ENCODE results near the gene YAE1. TPM values are rescaled to one million over a fixed set of nuclear protein-coding genes. Genes with fewer than 3 reads are reported as not detected.
"Not testable (repeated sequence)": the region's sequence is repeated elsewhere in the genome, so short reads cannot be mapped to it uniquely, and the experiment has no call there.

YAE1 gene
- 19.4 TPM for polyA plus RNA-seq (2013, experiment 1 of 2; ENCODE audit: insufficient read length)
- polyA plus RNA-seq (2013, experiment 2 of 2; ENCODE audit: insufficient read length): 18.3 TPM

- peak; percentile 81 for DNase-seq
Observed at GRCh38 chr7:39566023-39566921, at the start of gene YAE1. TSS of gene YAE1 (plus strand) at chr7:39566404. CDS start at chr7:39566419, 15 bp downstream.

GRCh38 chr7:39516498-39516897 is 49.7 kb upstream of the YAE1 start:
- DNase-seq: no peak

GRCh38 chr7:39517240-39517639 is 49.0 kb upstream of the YAE1 start:
- DNase-seq: no peak

GRCh38 chr7:39525926-39526325 is 40.3 kb upstream of the YAE1 start:
- DNase-seq: no peak

GRCh38 chr7:39526666-39527065 is 39.5 kb upstream of the YAE1 start:
- DNase-seq: peak; percentile 13

- DNase-seq: no peak
Observed at GRCh38 chr7:39527296-39527695, 38.9 kb upstream of the YAE1 start.

- no peak for DNase-seq
Observed at GRCh38 chr7:39527951-39528350, 38.3 kb upstream of the YAE1 start.

GRCh38 chr7:39528849-39529248 is 37.4 kb upstream of the YAE1 start:
- no peak for DNase-seq

- DNase-seq: no peak
Observed at GRCh38 chr7:39529582-39529981, 36.6 kb upstream of the YAE1 start.

GRCh38 chr7:39530971-39531370 is 35.2 kb upstream of the YAE1 start:
- DNase-seq: no peak

- DNase-seq: no peak
Observed at GRCh38 chr7:39531818-39532217, 34.4 kb upstream of the YAE1 start.

GRCh38 chr7:39532832-39533231 is 33.4 kb upstream of the YAE1 start:
- DNase-seq: no peak

- DNase-seq: no peak
Observed at GRCh38 chr7:39534599-39534998, 31.6 kb upstream of the YAE1 start.

- DNase-seq: no peak
Observed at GRCh38 chr7:39535064-39535463, 31.1 kb upstream of the YAE1 start.

GRCh38 chr7:39535720-39536119 is 30.5 kb upstream of the YAE1 start:
- no peak for DNase-seq

- no peak for DNase-seq
Observed at GRCh38 chr7:39536951-39537350, 29.3 kb upstream of the YAE1 start.

GRCh38 chr7:39539816-39540215 is 26.4 kb upstream of the YAE1 start:
- no peak for DNase-seq

- no peak for DNase-seq
Observed at GRCh38 chr7:39540320-39540719, 25.9 kb upstream of the YAE1 start.

- no peak for DNase-seq
Observed at GRCh38 chr7:39541511-39541910, 24.7 kb upstream of the YAE1 start.

GRCh38 chr7:39544774-39545173 is 21.4 kb upstream of the YAE1 start:
- DNase-seq: not testable (repeated sequence)

- no peak for DNase-seq
Observed at GRCh38 chr7:39547336-39547735, 18.9 kb upstream of the YAE1 start.

- DNase-seq: no peak
Observed at GRCh38 chr7:39550411-39550810, 15.8 kb upstream of the YAE1 start.

- no peak for DNase-seq
Observed at GRCh38 chr7:39553436-39553835, 12.8 kb upstream of the YAE1 start.

- peak; percentile 43 for DNase-seq
Observed at GRCh38 chr7:39554583-39555165, 11.5 kb upstream of the YAE1 start.

All from fibroblast of skin of scalp (primary cell).